ENCODE results near the gene ICE2. TPM values are rescaled to one million over a fixed set of nuclear protein-coding genes. Genes with fewer than 3 reads are reported as not detected.
"Not testable (repeated sequence)": the region's sequence is repeated elsewhere in the genome, so short reads cannot be mapped to it uniquely, and the experiment has no call there.

Gene ICE2
- total RNA-seq, 1 experiment from 2014 or later = 37.4 TPM

GRCh38 chr15:60414016-60414682 lies 64.8 kb downstream of the ICE2 start:
- DNase-seq = no peak
- H3K36me3 ChIP-seq = no peaks in the 10 kb centered on the region
- no peaks in the 10 kb centered on the region for H3K27me3 ChIP-seq
- H3K4me1 ChIP-seq = peaks cover 8% of the 10 kb centered on the region
- no peak overlapping the region for H3K4me3 ChIP-seq
- H3K27ac ChIP-seq = no peak overlapping the region
- H3K9me3 ChIP-seq (replicated peaks) = no peaks in the 10 kb centered on the region

GRCh38 chr15:60413231-60413824 lies 65.6 kb downstream of the ICE2 start:
- no peak overlapping the region for H3K27ac ChIP-seq
- no peak overlapping the region for H3K4me3 ChIP-seq
- no peak for DNase-seq
- H3K9me3 ChIP-seq (replicated peaks) = no peaks in the 10 kb centered on the region
- H3K36me3 ChIP-seq = no peaks in the 10 kb centered on the region
- peaks cover 15% of the 10 kb centered on the region for H3K4me1 ChIP-seq
- no peaks in the 10 kb centered on the region for H3K27me3 ChIP-seq

- not testable (repeated sequence) for H3K9me3 ChIP-seq (replicated peaks); H3K27ac ChIP-seq; H3K36me3 ChIP-seq; H3K27me3 ChIP-seq; DNase-seq; H3K4me3 ChIP-seq
- H3K4me1 ChIP-seq = peaks cover 20% of the 10 kb centered on the region
These were observed 66.1 kb downstream of the ICE2 start for GRCh38 chr15:60412807-60413206.

- H3K27me3 ChIP-seq = no peaks in the 10 kb centered on the region
- no peak overlapping the region for H3K4me3 ChIP-seq
- no peak overlapping the region for H3K27ac ChIP-seq
- H3K36me3 ChIP-seq = no peaks in the 10 kb centered on the region
- H3K9me3 ChIP-seq (replicated peaks) = no peaks in the 10 kb centered on the region
- no peak for DNase-seq
- H3K4me1 ChIP-seq = peaks cover 29% of the 10 kb centered on the region
These were observed 67.0 kb downstream of the ICE2 start for GRCh38 chr15:60411774-60412425.

- not testable (repeated sequence) for H3K9me3 ChIP-seq (replicated peaks); H3K27me3 ChIP-seq; DNase-seq; H3K36me3 ChIP-seq; H3K4me3 ChIP-seq; H3K27ac ChIP-seq
- peaks cover 35% of the 10 kb centered on the region for H3K4me1 ChIP-seq
These were observed 68.6 kb downstream of the ICE2 start for GRCh38 chr15:60410350-60410749.

- no peaks in the 10 kb centered on the region for H3K9me3 ChIP-seq (replicated peaks)
- peak overlapping the region; percentile 49 for H3K27ac ChIP-seq
- DNase-seq = peak in 1 of 2 experiments; percentile 27
- H3K27me3 ChIP-seq = no peaks in the 10 kb centered on the region
- H3K4me1 ChIP-seq = peaks cover 27% of the 10 kb centered on the region
- H3K36me3 ChIP-seq = no peaks in the 10 kb centered on the region
- H3K4me3 ChIP-seq = no peak overlapping the region
These were observed 70.4 kb downstream of the ICE2 start for GRCh38 chr15:60408463-60408981.

GRCh38 chr15:60407415-60407805 lies 71.5 kb downstream of the ICE2 start:
- DNase-seq = peak in 1 of 2 experiments; percentile 46
- Histone ChIP-seq H3K4me3 (no peak overlapping the region), H3K27me3 (no peaks in the 10 kb centered on the region), H3K27ac (peak overlapping the region; percentile 18; the same call in 1 of the 2 replicates), H3K4me1 (peaks cover 35% of the 10 kb centered on the region), H3K9me3 (replicated peaks) (no peaks in the 10 kb centered on the region), H3K36me3 (no peaks in the 10 kb centered on the region)

GRCh38 chr15:60406513-60407414 lies 72.2 kb downstream of the ICE2 start:
- Histone ChIP-seq H3K4me1 (peaks cover 40% of the 10 kb centered on the region), H3K27me3 (no peaks in the 10 kb centered on the region), H3K27ac (peak overlapping the region; percentile 18; the same call in 1 of the 2 replicates), H3K9me3 (replicated peaks) (no peaks in the 10 kb centered on the region), H3K36me3 (no peaks in the 10 kb centered on the region), H3K4me3 (no peak overlapping the region)
- DNase-seq = no peak

GRCh38 chr15:60405399-60405798 lies 73.5 kb downstream of the ICE2 start:
- no peak overlapping the region for H3K27ac ChIP-seq
- H3K4me3 ChIP-seq = no peak overlapping the region
- H3K36me3 ChIP-seq = no peaks in the 10 kb centered on the region
- peaks cover 42% of the 10 kb centered on the region for H3K4me1 ChIP-seq
- no peaks in the 10 kb centered on the region for H3K27me3 ChIP-seq
- no peak for DNase-seq
- H3K9me3 ChIP-seq (replicated peaks) = no peaks in the 10 kb centered on the region

GRCh38 chr15:60404351-60404750 lies 74.6 kb downstream of the ICE2 start:
- DNase-seq; H3K4me3 ChIP-seq; H3K27ac ChIP-seq; H3K9me3 ChIP-seq (replicated peaks); H3K27me3 ChIP-seq; H3K36me3 ChIP-seq: not testable (repeated sequence)
- H3K4me1 ChIP-seq = peaks cover 53% of the 10 kb centered on the region

GRCh38 chr15:60400944-60401343 lies 78.0 kb downstream of the ICE2 start:
- no peak overlapping the region for H3K27ac ChIP-seq
- H3K36me3 ChIP-seq = no peaks in the 10 kb centered on the region
- no peak for DNase-seq
- no peaks in the 10 kb centered on the region for H3K27me3 ChIP-seq
- peaks cover 30% of the 10 kb centered on the region for H3K4me1 ChIP-seq
- H3K4me3 ChIP-seq = no peak overlapping the region
- no peaks in the 10 kb centered on the region for H3K9me3 ChIP-seq (replicated peaks)

- Histone ChIP-seq H3K4me1 (peaks cover 39% of the 10 kb centered on the region), H3K27ac (peak overlapping the region; percentile 95), H3K27me3 (no peaks in the 10 kb centered on the region), H3K9me3 (replicated peaks) (no peaks in the 10 kb centered on the region), H3K4me3 (no peak overlapping the region; the same call in 1 of the 2 replicates), H3K36me3 (0 out of 2 replicates have a peak, but pooled peaks cover 6% of the 10 kb centered on the region)
- no peak for DNase-seq
These were observed 79.0 kb downstream of the ICE2 start for GRCh38 chr15:60399931-60400330.

GRCh38 chr15:60399246-60399915 lies 79.6 kb downstream of the ICE2 start:
- Histone ChIP-seq H3K27me3 (no peaks in the 10 kb centered on the region), H3K27ac (peak overlapping the region; percentile 95), H3K4me1 (peaks cover 42% of the 10 kb centered on the region), H3K36me3 (0 out of 2 replicates have a peak, but pooled peaks cover 6% of the 10 kb centered on the region), H3K4me3 (peak overlapping the region; percentile 91), H3K9me3 (replicated peaks) (no peaks in the 10 kb centered on the region)
- DNase-seq = peak in 1 of 2 experiments; percentile 30

Data from SJCRH30 (cell line).